Heart left ventricle (tissue), 13 donors: ENCODE measurements around the gene MACO1.

Experiments
- POLR2A ChIP-seq, 2 donors: fragments of 450-650 bp; IDR thresholded peaks; one replicate each; pipeline ENCODE4 v1.6.1; 2017; ENCODE audit warnings: antibody characterized with exemption in 2 of 2, mild to moderate bottlenecking in 2 of 2, moderate library complexity in 2 of 2
- TF ChIP-seq, protein P1 (sequence below), 12 donors: fragments of 200-600 bp; sonication (generic) in 4 of 12; IDR thresholded peaks; one replicate each; pipeline versions ENCODE4 v1.5.0 to v1.8.0; 2018 to 2022; ENCODE audit warnings: antibody characterized with exemption in 12 of 12, mild to moderate bottlenecking in 5 of 12
- donor health status: ischemic (EF 13 %, LVEDD 7.1; RV severe dilation, severe dysfunction).
- donor health status: DM: no; HTN: yes; CAD: no.
- donor health status: DM: no; HTN: no; CAD: no.
- donor health status: ischemic (EF 25% LVEDD 6.9; RV normal size, moderate dysfunction).
- donor health status: ischemic (EF 25% LVEDD 5.7; RV mildly dilated, moderate dysfunction).
- donor health status: ischemic (EF 35%, LVEDD 5.7; RV mildly dilated, moderate dysfunction).
- donor health status: nonischemic (EF 11% LVEDD 7.7; RV severe dilation, severe dysfunction).
- donor health status: DM: yes; HTN: yes; CAD: no.
- donor health status: PGD.
- donor health status: ischemic (EF 29% LVEDD 5.4; RV normal size, mild dysfunction).
- donor health status: nonischemic (EF 23%, LVEDD 6.1; RV moderate dilation, normal function).

DNA sequence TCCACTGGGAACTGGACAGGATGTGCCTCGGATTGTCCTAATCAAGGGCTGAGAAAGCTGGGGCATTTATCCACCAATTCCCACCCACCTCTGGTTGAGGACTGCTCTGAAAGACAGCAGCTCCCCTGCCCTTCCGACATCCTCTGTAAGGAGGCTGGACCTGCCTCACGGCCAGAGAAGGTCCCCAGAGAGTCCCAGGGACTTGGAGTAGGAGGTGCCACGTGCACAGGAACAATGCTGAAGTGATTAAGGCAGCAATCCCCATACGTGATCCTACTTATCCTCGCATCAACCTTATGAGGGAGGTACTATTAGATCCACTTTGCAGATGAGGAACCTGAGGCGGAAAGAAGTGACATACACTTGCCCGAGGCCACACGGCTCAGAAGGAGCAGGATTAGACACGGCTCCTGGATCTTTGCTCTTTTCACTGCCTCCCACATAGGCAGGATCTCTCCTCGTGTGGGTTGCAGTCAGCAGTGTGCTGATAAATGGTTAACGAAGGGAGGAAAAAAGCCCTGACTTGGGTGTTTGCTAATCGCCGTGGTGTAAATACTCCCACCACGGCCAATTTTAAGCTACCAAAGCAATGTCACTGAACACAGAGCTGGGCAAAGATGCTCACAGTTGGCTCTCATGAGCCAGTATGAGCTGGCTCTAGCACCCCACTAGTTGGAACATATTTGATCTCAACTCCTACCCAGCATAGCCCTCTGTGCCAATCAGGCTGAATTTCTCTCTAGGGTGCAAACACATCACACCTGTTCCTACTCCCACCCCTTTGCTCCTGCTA, 94.1 kb downstream of the MACO1 start:
- TF ChIP-seq, protein P1, sequence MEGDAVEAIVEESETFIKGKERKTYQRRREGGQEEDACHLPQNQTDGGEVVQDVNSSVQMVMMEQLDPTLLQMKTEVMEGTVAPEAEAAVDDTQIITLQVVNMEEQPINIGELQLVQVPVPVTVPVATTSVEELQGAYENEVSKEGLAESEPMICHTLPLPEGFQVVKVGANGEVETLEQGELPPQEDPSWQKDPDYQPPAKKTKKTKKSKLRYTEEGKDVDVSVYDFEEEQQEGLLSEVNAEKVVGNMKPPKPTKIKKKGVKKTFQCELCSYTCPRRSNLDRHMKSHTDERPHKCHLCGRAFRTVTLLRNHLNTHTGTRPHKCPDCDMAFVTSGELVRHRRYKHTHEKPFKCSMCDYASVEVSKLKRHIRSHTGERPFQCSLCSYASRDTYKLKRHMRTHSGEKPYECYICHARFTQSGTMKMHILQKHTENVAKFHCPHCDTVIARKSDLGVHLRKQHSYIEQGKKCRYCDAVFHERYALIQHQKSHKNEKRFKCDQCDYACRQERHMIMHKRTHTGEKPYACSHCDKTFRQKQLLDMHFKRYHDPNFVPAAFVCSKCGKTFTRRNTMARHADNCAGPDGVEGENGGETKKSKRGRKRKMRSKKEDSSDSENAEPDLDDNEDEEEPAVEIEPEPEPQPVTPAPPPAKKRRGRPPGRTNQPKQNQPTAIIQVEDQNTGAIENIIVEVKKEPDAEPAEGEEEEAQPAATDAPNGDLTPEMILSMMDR (IDR thresholded peaks at IDR 0.05) = no peak
- TF ChIP-seq POLR2A (IDR thresholded peaks at IDR 0.05) = no peak
